Measurements from ENCODE around the gene PTPDC1. TPM values are rescaled to one million over a fixed set of nuclear protein-coding genes. Genes with fewer than 3 reads are reported as not detected.

The PTPDC1 gene
- total and polyA plus RNA-seq, 4 donors = 9.3 to 27.0 (median 11.2) TPM

GRCh38 chr9:94150279-94150828 is 66.1 kb downstream of the PTPDC1 start:
- Histone ChIP-seq H3K36me3 (ENCODE audit: control insufficient read depth, insufficient read depth, low read length) (no peaks in the 10 kb centered on the region), H3K27ac (ENCODE audit: low read depth, low read length) (no peak overlapping the region), H3K4me1 (ENCODE audit: control insufficient read depth, insufficient read depth, low read length) (peaks cover 10% of the 10 kb centered on the region), H3K4me3 (ENCODE audit: low read depth, low read length) (no peak overlapping the region), H3K27me3 (ENCODE audit: control insufficient read depth, insufficient read depth, low read length) (no peaks in the 10 kb centered on the region), H3K9me3 (ENCODE audit: control insufficient read depth, insufficient read depth, low read length) (peaks cover 3% of the 10 kb centered on the region)
- DNase-seq (ENCODE audit: low read depth in 4 of 6, low spot score in 6 of 6) = no peak
- WGBS (ENCODE audit: insufficient coverage) = 60% methylated on average over 3 of the region's 3 CpGs

- peaks cover 3% of the 10 kb centered on the region for H3K9me3 ChIP-seq (ENCODE audit: control insufficient read depth, insufficient read depth, low read length)
- DNase-seq (ENCODE audit: low read depth in 4 of 6, low spot score in 6 of 6) = no peak
- H3K4me1 ChIP-seq (ENCODE audit: control insufficient read depth, insufficient read depth, low read length) = peaks cover 10% of the 10 kb centered on the region
- no peaks in the 10 kb centered on the region for H3K27me3 ChIP-seq (ENCODE audit: control insufficient read depth, insufficient read depth, low read length)
- no peak overlapping the region for H3K4me3 ChIP-seq (ENCODE audit: low read depth, low read length)
- H3K27ac ChIP-seq (ENCODE audit: low read depth, low read length) = no peak overlapping the region
- 85% methylated on average over 2 of the region's 11 CpGs for WGBS (ENCODE audit: insufficient coverage)
- H3K36me3 ChIP-seq (ENCODE audit: control insufficient read depth, insufficient read depth, low read length) = no peaks in the 10 kb centered on the region
Measured at GRCh38 chr9:94150890-94151650, 66.8 kb downstream of the PTPDC1 start.

DNA sequence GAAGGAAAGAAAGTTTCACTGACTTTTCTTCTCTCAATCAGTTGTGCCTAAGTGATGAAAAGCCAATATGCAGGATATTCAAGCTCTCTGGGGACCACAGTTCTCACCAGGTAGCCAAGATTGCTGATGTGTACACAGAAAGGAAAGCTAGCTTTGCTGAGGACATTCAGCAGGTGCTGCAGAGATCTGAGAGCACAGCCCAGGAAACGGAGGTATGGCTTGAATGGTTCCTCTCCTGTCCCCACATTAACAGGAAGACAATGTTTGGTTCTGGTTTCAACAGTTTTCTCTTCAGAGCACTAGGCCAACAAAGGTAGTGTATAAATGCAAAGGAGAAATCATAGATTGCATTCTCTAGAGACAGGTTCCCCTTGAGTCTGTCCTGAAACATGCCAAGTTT is 69.6 kb downstream of the PTPDC1 start:
- no peak overlapping the region for H3K4me3 ChIP-seq (ENCODE audit: low read depth, low read length)
- H3K27ac ChIP-seq (ENCODE audit: low read depth, low read length) = no peak overlapping the region
- WGBS (ENCODE audit: insufficient coverage) = no CpG with 5 or more reads among the region's 1 CpG
- no peak for DNase-seq (ENCODE audit: low read depth in 4 of 6, low spot score in 6 of 6)
- peaks cover 23% of the 10 kb centered on the region for H3K4me1 ChIP-seq (ENCODE audit: control insufficient read depth, insufficient read depth, low read length)
- no peaks in the 10 kb centered on the region for H3K36me3 ChIP-seq (ENCODE audit: control insufficient read depth, insufficient read depth, low read length)
- H3K27me3 ChIP-seq (ENCODE audit: control insufficient read depth, insufficient read depth, low read length) = no peaks in the 10 kb centered on the region
- peaks cover 3% of the 10 kb centered on the region for H3K9me3 ChIP-seq (ENCODE audit: control insufficient read depth, insufficient read depth, low read length)

GRCh38 chr9:94156348-94157049 is 72.2 kb downstream of the PTPDC1 start:
- H3K36me3 ChIP-seq (ENCODE audit: control insufficient read depth, insufficient read depth, low read length) = no peaks in the 10 kb centered on the region
- H3K4me1 ChIP-seq (ENCODE audit: control insufficient read depth, insufficient read depth, low read length) = peaks cover 12% of the 10 kb centered on the region
- H3K4me3 ChIP-seq (ENCODE audit: low read depth, low read length) = no peak overlapping the region
- DNase-seq (ENCODE audit: low read depth in 4 of 6, low spot score in 6 of 6) = no peak
- no peaks in the 10 kb centered on the region for H3K27me3 ChIP-seq (ENCODE audit: control insufficient read depth, insufficient read depth, low read length)
- H3K27ac ChIP-seq (ENCODE audit: low read depth, low read length) = no peak overlapping the region
- WGBS (ENCODE audit: insufficient coverage) = 79% methylated on average over 11 of the region's 11 CpGs
- H3K9me3 ChIP-seq (ENCODE audit: control insufficient read depth, insufficient read depth, low read length) = peaks cover 3% of the 10 kb centered on the region

DNA sequence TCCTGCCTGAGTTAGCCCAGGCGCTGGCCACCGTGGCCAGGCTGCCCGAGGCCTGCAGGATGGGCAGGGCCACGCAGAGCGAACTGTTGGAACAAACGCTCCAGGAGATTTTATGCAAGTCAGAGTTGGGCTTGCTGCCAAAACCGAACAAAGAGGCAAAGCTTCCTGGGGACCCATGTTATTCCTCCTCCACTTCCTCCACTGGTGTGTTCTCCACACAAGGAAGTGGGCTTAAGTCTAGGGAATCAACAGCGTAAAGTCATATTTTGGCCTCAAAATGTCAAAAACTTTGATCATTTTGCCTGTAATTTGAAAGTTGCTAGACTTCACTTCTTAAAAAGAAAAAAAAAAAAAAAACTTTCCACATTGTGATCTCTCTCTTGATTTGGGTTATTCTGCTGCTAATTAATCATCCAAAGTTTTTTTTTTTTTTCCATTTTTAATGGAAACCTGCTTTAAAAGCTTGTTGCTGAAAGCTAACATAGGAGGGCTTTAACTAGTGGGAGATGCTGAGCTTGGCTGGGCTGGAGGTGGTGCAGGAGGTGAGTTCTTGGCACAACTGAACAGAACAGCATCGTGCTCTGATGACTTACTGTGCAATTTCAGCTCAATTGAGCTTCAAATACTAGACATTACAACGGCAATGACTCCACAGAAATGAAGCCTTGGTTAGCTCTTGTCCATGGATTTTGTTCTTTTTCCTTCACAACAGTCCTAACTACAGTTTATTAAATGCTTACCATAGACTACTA is 73.0 kb downstream of the PTPDC1 start:
- peak in 5 of 6 donors; percentile 40 to 87 (median 46) for DNase-seq (ENCODE audit: low read depth in 4 of 6, low spot score in 6 of 6)
- H3K4me3 ChIP-seq (ENCODE audit: low read depth, low read length) = no peak overlapping the region
- H3K27ac ChIP-seq (ENCODE audit: low read depth, low read length) = peak overlapping the region; percentile 19
- peaks cover 3% of the 10 kb centered on the region for H3K9me3 ChIP-seq (ENCODE audit: control insufficient read depth, insufficient read depth, low read length)
- H3K4me1 ChIP-seq (ENCODE audit: control insufficient read depth, insufficient read depth, low read length) = peaks cover 12% of the 10 kb centered on the region
- WGBS (ENCODE audit: insufficient coverage) = 38% methylated on average over 8 of the region's 10 CpGs
- H3K36me3 ChIP-seq (ENCODE audit: control insufficient read depth, insufficient read depth, low read length) = no peaks in the 10 kb centered on the region
- H3K27me3 ChIP-seq (ENCODE audit: control insufficient read depth, insufficient read depth, low read length) = no peaks in the 10 kb centered on the region

Other genes starting within 250 kb of the PTPDC1 start
- under 1 TPM in 1 of 2 donors, not detected in 1; 0.17 TPM for gene BARX1, start 129.1 kb upstream of the PTPDC1 start, total RNA-seq
- gene BARX1, start 129.1 kb upstream of the PTPDC1 start, polyA plus RNA-seq (ENCODE audit: insufficient read length in 2 of 2) = not detected
- 1 to 10 TPM; 7.5 to 9.3 TPM for gene ZNF169, start 174.8 kb downstream of the PTPDC1 start, total RNA-seq
- 10 to 100 TPM in 1 of 2 donors, 1 to 10 TPM in 1; 6.4 to 10.1 TPM for gene ZNF169, start 174.8 kb downstream of the PTPDC1 start, polyA plus RNA-seq (ENCODE audit: insufficient read length in 2 of 2)
- not detected for gene NUTM2F, start 244.2 kb downstream of the PTPDC1 start, total RNA-seq
- gene NUTM2F, start 244.2 kb downstream of the PTPDC1 start, polyA plus RNA-seq (ENCODE audit: insufficient read length in 2 of 2) = not detected